K562 (cell line): ENCODE measurements around the gene PCNX2. TPM values are rescaled to one million over a fixed set of nuclear protein-coding genes. Genes with fewer than 3 reads are reported as not detected.

Experiments
- BRCA1 ChIP-seq, 2 experiments: fragments of 450-650 bp in 1 of 2; sonication (generic) in 1 of 2; formaldehyde crosslinking in 1 of 2; IDR thresholded peaks; 2 replicates each; pipeline versions ENCODE4 v1.5.0 to v1.6.1; 2017 to 2020; ENCODE audit warnings: mild to moderate bottlenecking in 1 of 2, missing genetic modification reagents in 1 of 2
- E4F1 ChIP-seq: fragments of 250-450 bp; sonication (Bioruptor Pico); IDR thresholded peaks from 2 replicates; pipeline ENCODE4 v1.5.0; 2021; ENCODE audit warnings: mild to moderate bottlenecking, borderline replicate concordance
- ETS2 ChIP-seq: IDR thresholded peaks from 2 replicates; pipeline ENCODE4 v1.6.1; 2016; ENCODE audit warnings: borderline replicate concordance, missing genetic modification characterization, mild to moderate bottlenecking, moderate library complexity, missing compliant biosample characterization; ENCODE audit not compliant: poor library complexity, severe bottlenecking
- GTF2A2 ChIP-seq: IDR thresholded peaks from 2 replicates; pipeline ENCODE4 v1.6.1; 2016; ENCODE audit warnings: mild to moderate bottlenecking, missing genetic modification characterization, missing compliant biosample characterization
- MGA ChIP-seq: fragments of 450-650 bp; IDR thresholded peaks from 2 replicates; pipeline ENCODE4 v1.6.1; 2016; ENCODE audit warnings: mild to moderate bottlenecking, moderate library complexity
- PYGO2 ChIP-seq: fragments of 450-650 bp; IDR thresholded peaks from 2 replicates; pipeline ENCODE4 v1.6.1; 2016; ENCODE audit warnings: mild to moderate bottlenecking, missing genetic modification characterization, moderate library complexity, missing compliant biosample characterization
- polyA plus RNA-seq, 8 experiments: library from polyadenylated mRNA; depleted of rRNA in 4 of 8; stranded (reverse) in 5 of 8; unstranded in 3 of 8; fragments of >200 nt; fragmentation: Nextera tagmentation in 2 of 8; fragmentation: Illumina TruSeq in 1 of 8; extraction: Ambion mirVana in 2 of 8; extraction: Trizol in 1 of 8; gene quantifications; 2 replicates each; pipeline versions ENCODE4 v1.2.1 to v1.2.3, GENCODE V29; 2011 to 2014; ENCODE audit warnings: inconsistent platforms in 1 of 8, missing spikeins in 1 of 8
- total RNA-seq, 7 experiments: library from RNA; depleted of rRNA in 6 of 7; stranded (reverse); fragments of >200 nt in 6 of 7; fragmentation: Illumina TruSeq in 2 of 7; extraction: Trizol in 2 of 7; gene quantifications; 2 replicates each; pipeline versions ENCODE4 v1.2.1 to v1.2.3, GENCODE V29; 2011 to 2021; ENCODE audit warnings: low replicate concordance in 1 of 7

The PCNX2 gene
- total and polyA plus RNA-seq, 9 of the 15 experiments (the other 6 are each of a cell fraction or from before 2014, with no cell fraction given) = 0.07 to 0.33 TPM; not detected in 7

- TF ChIP-seq MGA = no peak
- TF ChIP-seq E4F1 (CRISPR knock-in tag) = no peak
- no peak for TF ChIP-seq BRCA1 (IDR thresholded peaks at IDR 0.05)
- TF ChIP-seq BRCA1 (CRISPR knock-in tag; IDR thresholded peaks at IDR 0.05) = no peak
- TF ChIP-seq GTF2A2 = no peak
- no peak for TF ChIP-seq ETS2 (tag)
- TF ChIP-seq PYGO2 = no peak
These were observed 314.5 kb downstream of the PCNX2 start (continued) for GRCh38 chr1:232980986-232981560.
